Bronchial epithelial cell (primary cell): Measurements from ENCODE around the gene FAM171A1. TPM values are rescaled to one million over a fixed set of nuclear protein-coding genes. Genes with fewer than 3 reads are reported as not detected.
A peak's percentile ranks its signal among the peaks of the same experiment; 100 is the strongest.

ENCODE experiments used
- DNase-seq: peaks from one replicate; pipeline ENCODE4 v3.0.0-alpha.2; 2010; ENCODE audit warnings: low read depth
- FAIRE-seq: peaks from 2 replicates; lab custom pipeline; 2011; peaks lifted over from hg19 to GRCh38; lab: Jason Lieb, UNC
- H3K27me3 ChIP-seq: 2 replicates; pipeline ENCODE4 v1.5.1; 2011; ENCODE audit warnings: low read length; ENCODE audit not compliant: control insufficient read depth, insufficient read depth
- H3K36me3 ChIP-seq: 2 replicates; pipeline ENCODE4 v1.5.1; 2011; ENCODE audit warnings: low read length; ENCODE audit not compliant: control insufficient read depth, insufficient read depth
- H3K4me3 ChIP-seq: 2 replicates; pipeline ENCODE4 v1.5.1; 2011; ENCODE audit warnings: mild to moderate bottlenecking, low read depth, low read length, control low read depth
- CTCF ChIP-seq: IDR thresholded peaks from 2 replicates; pipeline ENCODE4 v1.5.1; 2011; ENCODE audit warnings: mild to moderate bottlenecking, moderate library complexity, low read length, control low read depth, inconsistent platforms; ENCODE audit not compliant: insufficient read depth, severe bottlenecking
- total RNA-seq: library from RNA; depleted of rRNA; stranded (reverse); fragments of >200 nt; gene quantifications from 2 replicates; pipeline ENCODE4 v1.2.1, GENCODE V29; 2014

FAM171A1 gene
- total RNA-seq, 1 donor from 2014 or later, result 2.6 TPM

- no peak for DNase-seq
- FAIRE-seq, result no peak
- TF ChIP-seq CTCF, result no peak
- Histone ChIP-seq H3K27me3 (no peaks in the 10 kb centered on the region), H3K36me3 (no peaks in the 10 kb centered on the region), H3K4me3 (no peak overlapping the region)
These were observed 150.6 kb downstream of the FAM171A1 start for GRCh38 chr10:15220445-15220844.

- TF ChIP-seq CTCF, result no peak
- Histone ChIP-seq H3K36me3 (no peaks in the 10 kb centered on the region), H3K27me3 (no peaks in the 10 kb centered on the region), H3K4me3 (no peak overlapping the region)
- DNase-seq (no peak), FAIRE-seq (no peak)
These were observed 154.4 kb downstream of the FAM171A1 start for GRCh38 chr10:15216700-15217099.

- no peak for FAIRE-seq
- no peaks in the 10 kb centered on the region for H3K27me3 ChIP-seq
These were observed 156.9 kb downstream of the FAM171A1 start for GRCh38 chr10:15214237-15214636.

GRCh38 chr10:15213461-15213861 is 157.6 kb downstream of the FAM171A1 start:
- FAIRE-seq (no peak), DNase-seq (no peak)
- Histone ChIP-seq H3K36me3 (no peaks in the 10 kb centered on the region), H3K4me3 (no peak overlapping the region), H3K27me3 (no peaks in the 10 kb centered on the region)
- no peak for TF ChIP-seq CTCF

More at GRCh38 chr10:15214237-15214636, 156.9 kb downstream of the FAM171A1 start:
- no peak for DNase-seq
- Histone ChIP-seq H3K4me3 (no peak overlapping the region), H3K36me3 (no peaks in the 10 kb centered on the region)
- no peak for TF ChIP-seq CTCF

- Histone ChIP-seq H3K4me3 (no peak overlapping the region), H3K36me3 (no peaks in the 10 kb centered on the region), H3K27me3 (no peaks in the 10 kb centered on the region)
- no peak for FAIRE-seq
- TF ChIP-seq CTCF, result no peak
- DNase-seq, result peak; percentile 64
These were observed 159.6 kb downstream of the FAM171A1 start for GRCh38 chr10:15211464-15211979.

GRCh38 chr10:15210521-15210920 is 160.6 kb downstream of the FAM171A1 start:
- DNase-seq (no peak), FAIRE-seq (no peak)
- no peaks in the 10 kb centered on the region for H3K27me3 ChIP-seq
- no peaks in the 10 kb centered on the region for H3K36me3 ChIP-seq
- TF ChIP-seq CTCF, result no peak
- no peak overlapping the region for H3K4me3 ChIP-seq
